Pulmonary artery endothelial cell (primary cell): ENCODE results near the gene MYO9B. TPM values are rescaled to one million over a fixed set of nuclear protein-coding genes. Genes with fewer than 3 reads are reported as not detected.

Experiments used
- DNase-seq: peaks from one replicate; pipeline ENCODE4 v3.0.0-alpha.2; 2011; ENCODE audit warnings: low read depth, low spot score
- total RNA-seq: library from RNA; depleted of rRNA; stranded (reverse); fragments of >200 nt; gene quantifications from 2 replicates; pipeline ENCODE4 v1.2.3, GENCODE V29; 2014

Gene MYO9B
- total RNA-seq, 1 donor from 2014 or later = 48.1 TPM

DNA sequence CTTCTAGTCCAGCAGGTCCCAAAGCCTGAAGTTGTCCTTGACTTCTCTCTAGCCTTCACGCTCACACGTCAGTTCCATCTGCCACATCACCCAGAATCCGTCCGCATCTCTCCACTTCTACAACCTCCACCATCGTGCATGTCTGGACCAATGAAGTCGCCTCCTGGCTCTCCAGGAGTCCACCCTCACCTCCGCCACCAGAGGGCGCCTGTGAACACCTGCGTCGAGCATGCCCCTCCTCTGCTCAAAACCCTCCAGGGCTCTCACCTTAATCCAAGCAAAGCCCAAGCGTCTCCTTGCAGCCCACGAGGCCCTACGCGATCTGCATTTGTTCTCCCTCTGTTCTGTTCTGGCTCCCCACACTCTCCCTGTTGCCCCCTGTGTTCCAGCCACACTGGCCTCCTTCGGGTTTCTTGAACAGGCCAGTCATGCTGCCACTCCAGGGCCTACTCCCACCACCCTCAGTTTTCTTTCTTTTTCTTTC lies 185.3 kb downstream of the MYO9B start:
- peak; percentile 35 for DNase-seq

- no peak for DNase-seq
Observed at GRCh38 chr19:17262557-17262956, 187.0 kb downstream of the MYO9B start.

Other genes with a start within 250 kb of the MYO9B start
- gene SIN3B, start 246.4 kb upstream of the MYO9B start, total RNA-seq = 28.3 and 30.2 TPM in 2 replicates
- gene F2RL3, start 186.8 kb upstream of the MYO9B start, total RNA-seq = 0.71 and 1.4 TPM in 2 replicates
- 0.26 and 0.28 TPM in 2 replicates for gene CPAMD8, start 49.0 kb upstream of the MYO9B start, total RNA-seq
- gene HAUS8, start 325 bp upstream of the MYO9B start, total RNA-seq = 5.0 and 7.8 TPM in 2 replicates
- 19.1 and 19.3 TPM in 2 replicates for gene USE1, start 139.6 kb downstream of the MYO9B start, total RNA-seq
- 2.3 and 3.4 TPM in 2 replicates for gene OCEL1, start 150.4 kb downstream of the MYO9B start, total RNA-seq
- gene NR2F6, start 170.1 kb downstream of the MYO9B start, total RNA-seq = 40.4 and 45.7 TPM in 2 replicates
- gene USHBP1, start 189.0 kb downstream of the MYO9B start, total RNA-seq = 5.0 and 5.7 TPM in 2 replicates
- gene BABAM1, start 191.7 kb downstream of the MYO9B start, total RNA-seq = 126 and 150 TPM in 2 replicates
- gene ANKLE1, start 206.1 kb downstream of the MYO9B start, total RNA-seq = 1.3 and 3.0 TPM in 2 replicates
- gene ABHD8, start 227.6 kb downstream of the MYO9B start, total RNA-seq = 7.5 TPM in 2 replicates
- gene MRPL34, start 230.1 kb downstream of the MYO9B start, total RNA-seq = 35.8 and 44.0 TPM in 2 replicates
- gene DDA1, start 233.8 kb downstream of the MYO9B start, total RNA-seq = 30.0 and 30.3 TPM in 2 replicates